ENCODE measurements around the gene ANKRD30A.
"Not testable (repeated sequence)": the region's sequence is repeated elsewhere in the genome, so short reads cannot be mapped to it uniquely, and the experiment has no call there.

The ANKRD30A gene

DNA sequence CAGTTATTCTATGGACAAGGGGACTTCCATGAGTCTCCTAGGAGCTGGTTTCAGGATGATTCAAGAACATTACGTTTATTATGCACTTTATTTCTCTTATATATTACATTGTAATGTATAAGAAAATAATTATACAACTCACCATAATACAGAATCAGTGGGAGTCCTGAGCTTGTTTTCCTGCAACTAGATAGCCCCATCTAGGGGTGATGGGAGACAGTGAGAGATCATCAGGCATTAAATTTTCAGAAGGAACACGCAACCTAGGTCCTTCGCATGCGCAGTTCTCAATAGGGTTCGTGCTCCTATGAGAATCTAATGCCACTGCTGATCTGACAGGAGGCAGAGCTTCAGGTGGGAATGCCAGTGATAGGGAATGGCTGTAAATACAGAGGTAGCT is 137.9 kb downstream of the ANKRD30A start:
- DNase-seq, result no peak

DNA sequence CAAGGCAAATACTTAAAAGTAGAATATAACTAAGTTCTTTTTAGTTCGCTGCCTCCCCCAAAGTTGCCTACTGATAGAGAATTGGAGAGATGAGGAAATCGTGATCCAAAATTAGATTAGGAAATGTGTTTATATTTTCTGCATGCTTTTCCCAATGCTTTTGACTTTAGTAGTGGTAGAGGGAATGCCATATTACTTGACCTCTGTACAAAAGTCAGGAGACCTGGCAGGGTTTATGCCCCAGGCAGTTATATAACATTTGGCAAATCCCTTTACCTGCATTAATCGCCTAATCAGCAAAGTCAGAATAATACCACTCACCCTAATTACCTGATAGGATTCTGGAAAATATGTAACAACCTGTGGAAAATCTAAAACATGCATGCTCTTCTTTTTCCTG is 142.9 kb downstream of the ANKRD30A start:
- DNase-seq, result no peak

DNA sequence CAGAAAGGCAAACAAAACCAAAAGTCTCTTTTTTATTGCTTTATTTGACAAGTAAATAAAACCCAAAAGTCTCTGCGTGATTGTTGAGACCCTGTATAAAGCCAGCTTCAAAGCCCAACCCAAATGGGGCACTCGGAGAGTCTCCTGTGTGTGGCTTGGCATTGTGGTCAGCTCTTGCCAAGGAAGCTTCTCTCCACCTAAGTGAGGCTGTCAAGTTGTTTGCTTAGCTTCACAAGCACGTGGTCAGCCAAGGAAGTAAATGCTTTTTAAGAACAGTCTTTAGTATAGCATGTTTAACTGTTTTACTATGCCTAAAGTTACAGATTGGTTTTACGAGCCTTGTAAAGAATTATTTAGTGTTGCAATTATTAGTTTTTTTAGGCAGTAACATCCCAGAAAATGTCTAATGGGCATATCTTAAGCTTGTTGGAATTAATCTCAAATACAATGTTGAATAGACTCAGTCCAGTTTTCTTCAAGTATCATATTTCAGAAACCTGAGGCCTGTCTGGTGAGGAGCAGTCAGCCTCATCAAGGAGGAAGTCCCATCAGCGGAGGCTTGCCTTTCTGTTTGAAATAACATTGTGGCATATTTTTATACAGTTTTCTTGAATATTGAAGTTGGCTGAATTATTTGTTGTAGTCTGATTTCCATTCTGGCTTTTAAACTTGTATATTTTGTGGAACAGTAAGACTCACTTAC is 144.3 kb downstream of the ANKRD30A start:
- no peak for DNase-seq

DNA sequence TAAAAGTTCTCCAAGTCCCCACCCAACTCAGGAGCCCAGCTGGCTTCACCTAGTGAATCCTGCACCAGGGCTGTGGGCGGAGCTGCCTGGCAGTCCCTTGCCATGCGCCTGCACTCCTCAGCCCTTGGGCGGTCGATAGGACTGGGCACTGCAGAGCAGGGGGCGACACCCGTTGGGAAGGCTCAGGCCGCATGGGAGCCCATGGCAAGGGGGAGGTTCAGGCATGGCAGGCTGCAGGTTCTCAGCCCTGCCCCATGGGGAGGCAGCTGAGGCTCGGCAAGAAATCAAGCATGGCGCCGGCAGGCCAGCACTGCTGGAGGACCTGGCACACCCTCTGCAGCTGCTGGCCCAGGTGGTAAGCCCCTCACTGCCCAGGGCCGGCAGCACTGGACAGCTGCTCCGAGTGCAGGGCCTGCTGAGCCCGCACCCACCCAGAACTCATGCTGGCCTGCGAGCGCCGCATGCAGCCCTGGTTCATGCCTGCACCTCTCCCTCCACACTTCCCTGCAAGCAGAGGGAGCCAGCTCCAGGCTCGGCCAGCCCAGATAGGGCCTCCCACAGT is 149.9 kb downstream of the ANKRD30A start:
- DNase-seq, result no peak

DNA sequence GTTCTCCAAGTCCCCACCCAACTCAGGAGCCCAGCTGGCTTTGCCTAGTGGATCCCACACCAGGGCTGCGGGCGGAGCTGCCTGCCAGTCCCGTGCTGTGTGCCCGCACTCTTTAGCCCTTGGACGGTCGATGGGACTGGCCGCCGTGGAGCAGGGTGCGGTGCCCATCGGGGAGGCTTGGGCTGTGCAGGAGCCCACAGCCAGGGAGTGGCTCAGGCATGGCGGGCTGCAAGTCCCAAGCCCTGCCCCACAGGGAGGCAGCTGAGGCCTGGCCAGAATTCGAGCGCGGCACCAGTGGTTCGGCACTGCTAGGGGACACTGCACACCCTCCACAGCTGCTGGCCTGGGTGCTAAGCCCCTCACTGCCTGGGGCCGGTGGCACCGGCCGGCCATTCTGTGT is 159.7 kb downstream of the ANKRD30A start:
- DNase-seq, result no peak

DNA sequence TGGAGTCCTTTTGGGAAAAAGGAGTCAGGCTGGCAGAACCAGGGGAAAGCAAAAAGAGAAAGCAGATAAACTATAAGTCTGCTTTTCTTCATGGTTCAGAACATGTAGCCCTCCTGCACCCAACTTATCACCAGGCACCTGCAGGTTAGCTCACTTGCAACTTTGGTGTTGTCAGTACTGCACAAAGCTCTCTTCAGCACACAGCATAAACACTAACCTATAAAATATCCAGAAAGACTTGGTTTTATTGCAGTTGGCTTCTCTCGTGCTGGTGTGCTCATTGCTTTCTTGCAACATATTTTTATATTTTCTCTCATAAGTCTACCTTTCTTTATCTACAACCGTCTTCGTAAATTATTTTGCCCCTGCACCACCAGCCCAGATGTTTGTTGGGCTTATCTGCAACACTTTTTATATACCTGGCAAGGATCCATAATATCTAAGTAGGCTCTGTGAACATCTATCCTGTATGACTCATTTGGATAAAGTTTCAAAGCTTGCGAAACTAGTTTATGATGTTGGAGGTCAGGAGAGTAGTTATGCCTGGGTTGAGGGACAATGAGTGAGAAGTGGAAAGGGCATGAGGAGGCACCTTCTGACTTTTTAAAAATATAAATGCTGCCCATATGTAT is 164.6 kb downstream of the ANKRD30A start:
- DNase-seq, result no peak

DNA sequence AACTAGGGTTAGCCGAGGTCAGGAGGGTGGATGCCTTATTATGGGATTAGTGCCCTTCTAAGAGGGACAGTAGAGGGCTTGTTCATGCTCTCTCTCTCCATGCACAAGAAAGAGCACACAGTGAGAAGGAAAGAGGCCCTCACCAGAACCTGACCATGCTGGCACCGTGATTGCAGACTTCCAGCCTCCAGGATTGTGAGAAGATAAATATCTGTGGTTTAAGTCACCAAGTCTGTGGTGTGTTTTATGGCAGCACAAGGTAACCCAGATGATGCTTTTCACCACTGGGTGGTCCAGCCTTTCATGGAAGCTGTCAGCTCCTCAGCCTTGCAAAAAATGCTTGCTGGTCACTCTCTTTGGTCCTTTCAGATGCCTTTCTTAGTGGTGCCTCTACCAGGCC is 175.9 kb downstream of the ANKRD30A start:
- DNase-seq, result no peak

DNA sequence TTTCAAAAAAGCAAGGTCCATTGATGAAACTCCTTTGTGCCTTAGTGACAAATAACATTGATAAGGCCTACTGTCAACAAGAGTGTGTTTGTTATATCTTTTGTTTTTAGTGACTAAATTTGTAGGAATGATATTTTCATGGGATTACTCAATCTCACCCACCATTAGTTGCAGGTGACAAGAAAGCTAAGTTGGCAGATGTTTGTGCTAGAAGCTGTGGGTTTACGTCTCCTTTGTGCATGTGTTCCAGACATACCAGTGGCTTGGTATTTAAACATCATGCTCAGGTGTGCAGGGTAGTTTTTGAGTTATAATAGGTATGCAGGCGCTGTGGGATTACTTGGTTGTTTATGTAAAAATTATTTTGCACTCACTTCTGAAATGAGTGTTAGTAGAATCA is 178.6 kb downstream of the ANKRD30A start:
- no peak for DNase-seq

DNA sequence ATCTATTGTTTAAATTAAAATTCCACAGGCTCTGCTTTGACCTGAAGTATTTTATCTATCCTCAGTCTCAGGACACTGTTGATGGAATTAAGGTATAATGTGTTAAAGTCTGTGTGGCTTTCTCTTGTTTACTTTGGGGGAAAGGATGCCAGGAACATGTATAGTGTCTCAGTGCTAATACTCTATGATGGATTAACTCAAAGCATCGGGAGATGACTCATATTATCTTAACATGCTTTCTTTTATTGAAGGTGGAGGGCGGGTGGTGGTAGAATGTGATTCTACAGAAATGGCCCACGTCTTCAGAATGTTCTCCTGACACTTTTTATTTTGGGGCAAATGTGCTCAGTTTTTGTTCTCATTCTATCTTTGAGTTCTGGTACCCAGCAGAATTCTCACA is 189.0 kb downstream of the ANKRD30A start:
- DNase-seq, result no peak

DNA sequence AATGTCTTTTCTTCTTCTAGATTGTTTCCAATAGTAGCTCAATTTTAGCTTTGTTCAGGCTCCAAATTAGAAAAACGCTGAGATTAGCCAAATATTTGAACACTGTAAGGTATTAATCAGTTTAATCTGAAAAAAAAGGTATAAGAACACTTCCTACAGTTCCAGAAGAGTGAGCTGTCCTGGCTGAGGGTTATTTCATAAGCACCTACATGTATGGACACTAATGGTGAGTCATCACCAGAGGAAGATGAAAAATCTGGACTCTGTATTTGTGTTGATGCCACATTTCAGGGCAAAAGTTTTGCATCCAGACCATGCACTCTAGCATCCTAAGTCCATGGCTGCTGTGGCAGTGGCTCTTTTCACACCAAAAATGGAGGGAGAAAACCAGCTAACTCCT is 189.5 kb downstream of the ANKRD30A start:
- no peak for DNase-seq

DNA sequence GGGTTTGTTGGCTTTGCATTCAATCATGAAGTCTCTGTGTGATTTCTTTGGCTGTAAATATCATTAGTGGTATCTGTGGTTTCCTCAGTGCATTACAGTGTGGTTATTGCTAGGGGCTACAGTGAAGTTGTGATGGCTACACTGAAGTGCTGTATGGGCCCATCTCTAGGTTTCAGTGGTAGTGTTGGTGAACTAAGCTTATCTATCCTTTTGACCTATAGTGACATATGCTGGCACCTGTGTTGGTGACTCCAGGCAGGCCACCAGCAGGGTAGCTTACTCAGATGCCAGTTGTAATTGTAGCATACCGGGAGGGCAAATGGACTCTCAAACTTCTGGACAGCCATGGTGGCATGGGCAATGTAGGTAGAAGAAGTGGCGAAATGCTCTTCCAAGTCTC is 219.0 kb downstream of the ANKRD30A start:
- no peak for DNase-seq

DNA sequence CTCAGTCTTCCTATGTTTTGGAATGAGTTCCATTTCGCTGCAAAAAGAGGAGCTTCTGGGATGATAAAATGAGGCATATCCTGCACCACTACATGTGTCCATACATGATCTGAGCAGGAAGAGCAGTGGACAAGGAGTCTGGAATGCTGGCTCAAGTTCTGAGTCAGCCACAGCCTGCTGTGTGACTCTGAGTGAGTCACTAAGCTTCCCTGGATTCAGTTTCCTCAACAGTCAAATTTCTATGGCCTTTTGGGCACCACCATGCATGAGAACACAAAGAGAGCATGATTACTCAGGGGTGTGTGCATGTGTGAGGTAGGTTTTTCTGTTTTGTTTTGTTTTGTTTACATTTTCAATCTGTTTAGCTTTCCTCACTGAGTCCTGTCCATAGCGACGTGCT is 254.6 kb downstream of the ANKRD30A start:
- no peak for DNase-seq

DNA sequence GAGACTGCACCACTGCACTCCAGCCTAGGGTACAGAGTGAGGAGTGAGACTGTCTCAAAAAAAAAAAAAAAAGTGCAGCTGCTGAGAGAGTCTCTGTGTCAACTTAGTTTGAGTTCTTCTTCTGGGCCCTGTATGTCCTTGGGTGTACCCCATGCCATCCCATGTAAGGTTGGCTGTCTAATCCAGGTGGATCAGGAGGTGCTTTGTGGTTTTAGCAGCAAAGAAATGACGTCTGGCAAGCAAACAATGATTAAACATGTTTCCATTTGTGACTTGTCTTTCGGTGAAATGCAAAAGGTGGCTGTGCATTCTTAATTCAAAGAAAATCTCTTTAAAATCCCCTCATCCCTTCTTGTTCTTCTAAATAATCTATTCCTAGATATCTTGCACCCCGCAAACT is 255.9 kb downstream of the ANKRD30A start:
- no peak for DNase-seq

DNA sequence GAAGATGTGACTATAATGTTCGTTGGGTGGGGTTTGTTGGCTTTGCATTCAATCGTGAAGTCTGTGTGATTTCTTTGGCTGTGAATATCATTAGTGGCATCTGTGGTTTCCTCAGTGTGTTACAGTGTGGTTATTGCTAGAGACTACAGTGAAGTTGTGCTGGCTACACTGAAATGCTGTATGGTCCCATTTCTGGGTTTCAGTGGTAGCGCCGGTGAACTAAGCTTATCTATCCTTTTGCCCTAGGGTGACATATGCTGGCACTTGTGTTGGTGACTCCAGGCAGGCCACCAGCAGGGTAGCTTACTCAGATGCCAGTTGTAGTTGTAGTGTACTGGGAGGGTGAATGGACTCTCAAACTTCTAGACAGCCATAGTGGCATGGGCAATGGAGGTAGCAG is 259.5 kb downstream of the ANKRD30A start:
- DNase-seq, result no peak

DNA sequence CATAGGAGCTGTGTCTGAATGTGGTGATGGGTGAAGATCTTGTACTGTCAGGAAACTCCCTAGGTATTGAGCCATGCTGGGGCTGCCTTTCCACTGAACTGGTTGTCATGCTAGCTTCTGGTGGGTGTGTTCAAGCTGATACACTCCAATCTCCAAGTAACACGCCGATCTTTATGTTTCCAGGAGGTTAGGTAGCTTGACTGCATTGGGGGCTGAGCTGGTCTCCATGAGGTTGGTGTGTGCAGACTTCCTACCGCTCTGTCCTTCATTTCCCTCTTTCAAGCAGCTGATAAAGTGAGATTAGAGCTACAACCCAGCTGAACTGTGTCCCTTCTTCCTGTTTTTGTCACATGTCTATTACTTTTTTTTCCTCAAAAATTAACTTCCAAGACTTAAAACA is 265.5 kb downstream of the ANKRD30A start:
- no peak for DNase-seq

DNA sequence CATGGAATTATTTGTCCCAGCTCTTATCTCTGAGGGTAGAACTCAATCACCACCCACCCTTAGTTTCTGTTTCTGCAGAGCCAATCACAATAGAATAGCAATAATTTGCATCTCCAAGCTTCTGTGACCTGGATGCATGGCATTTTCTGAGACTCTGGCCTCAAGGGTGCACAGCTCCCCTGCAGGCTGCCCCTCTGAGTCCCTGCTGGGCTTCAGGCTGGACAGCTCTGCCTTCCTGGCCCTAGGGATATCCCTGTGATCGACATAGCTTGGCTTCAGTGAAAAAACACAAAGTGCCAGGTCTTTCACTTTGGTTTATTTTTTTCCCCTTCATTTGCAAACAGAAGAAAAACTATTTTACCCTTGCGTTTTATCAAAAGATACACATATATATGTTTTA is 275.4 kb downstream of the ANKRD30A start:
- not testable (repeated sequence) for DNase-seq

DNA sequence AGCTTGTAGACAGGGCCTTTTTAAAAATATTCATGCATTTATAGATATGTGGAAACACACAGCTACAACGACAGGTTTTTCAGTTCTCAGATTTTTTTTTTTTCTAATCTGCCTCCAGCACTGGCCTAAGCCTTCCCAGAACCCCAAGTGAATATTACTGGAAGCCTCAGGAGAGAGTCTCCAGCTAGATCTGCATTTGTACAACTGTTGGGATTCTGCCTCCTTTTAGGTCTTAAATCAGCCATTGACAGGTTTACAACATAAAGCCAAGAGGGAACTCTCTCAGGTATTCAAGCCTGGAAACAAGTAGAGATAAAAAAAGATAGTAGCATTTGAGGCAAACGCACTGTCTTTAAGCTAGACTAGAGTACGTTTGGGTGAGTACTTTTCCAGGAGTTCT is 275.8 kb downstream of the ANKRD30A start:
- no peak for DNase-seq

DNA sequence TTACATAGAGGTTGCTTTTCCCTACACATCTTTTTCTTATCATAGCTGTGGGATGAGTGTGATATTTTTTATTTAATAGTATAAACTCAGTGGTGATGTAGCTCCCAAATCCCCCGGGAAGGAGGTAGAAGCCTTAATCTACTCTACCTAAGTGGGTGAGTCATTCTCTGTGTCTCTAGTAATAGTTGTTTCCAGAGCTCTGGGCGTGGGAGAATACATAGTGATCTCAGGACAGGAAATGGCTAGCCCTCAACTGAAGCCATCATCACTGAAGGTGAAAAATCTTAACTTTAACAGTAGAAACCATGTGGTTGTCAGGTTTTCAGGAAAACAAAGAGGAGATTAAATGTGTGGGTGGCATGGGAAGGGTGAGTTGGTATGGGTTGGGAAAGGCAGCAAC is 278.4 kb downstream of the ANKRD30A start:
- no peak for DNase-seq
